K562 (cell line): ENCODE data around the gene CRPPA. TPM values are rescaled to one million over a fixed set of nuclear protein-coding genes. Genes with fewer than 3 reads are reported as not detected.

Experiments used
- CBFA2T2 ChIP-seq: fragments of 450-650 bp; conservative IDR thresholded peaks from 2 replicates; pipeline ENCODE4 v1.6.1; 2017; ENCODE audit warnings: mild to moderate bottlenecking
- DNMT1 ChIP-seq: fragments of 450-650 bp; IDR thresholded peaks from 2 replicates; pipeline ENCODE4 v1.6.1; 2016; ENCODE audit warnings: antibody characterized with exemption, mild to moderate bottlenecking
- SOX6 ChIP-seq: fragments of 450-650 bp; IDR thresholded peaks from 2 replicates; pipeline ENCODE4 v1.6.1; 2014; ENCODE audit warnings: mild to moderate bottlenecking
- SRF ChIP-seq, 2 experiments: fragments of 250-450, 450-650 bp in 1 of 2; sonication (Bioruptor Pico) in 1 of 2; sonication (generic) in 1 of 2; formaldehyde crosslinking; IDR thresholded peaks; 2 replicates each; pipeline versions ENCODE4 v1.5.0 to v1.5.1; 2020 to 2022; ENCODE audit warnings: mild to moderate bottlenecking in 1 of 2, missing genetic modification reagents in 1 of 2
- ZNF24 ChIP-seq: fragments of 450-650 bp; IDR thresholded peaks from 2 replicates; pipeline ENCODE4 v1.6.1; 2016
- ZNF408 ChIP-seq: fragments of 250-450 bp; sonication (Bioruptor Pico); IDR thresholded peaks from 2 replicates; pipeline ENCODE4 v1.4.0; 2020; ENCODE audit warnings: low read depth, mild to moderate bottlenecking, moderate library complexity
- ZNF79 ChIP-seq: fragments of 250-450 bp; sonication (Bioruptor Pico); IDR thresholded peaks from 2 replicates; pipeline ENCODE4 v1.4.0; 2020; ENCODE audit warnings: low read depth, mild to moderate bottlenecking, moderate library complexity
- polyA plus RNA-seq, 8 experiments: library from polyadenylated mRNA; depleted of rRNA in 4 of 8; stranded (reverse) in 5 of 8; unstranded in 3 of 8; fragments of >200 nt; fragmentation: Nextera tagmentation in 2 of 8; fragmentation: Illumina TruSeq in 1 of 8; extraction: Ambion mirVana in 2 of 8; extraction: Trizol in 1 of 8; gene quantifications; 2 replicates each; pipeline versions ENCODE4 v1.2.1 to v1.2.3, GENCODE V29; 2011 to 2014; ENCODE audit warnings: inconsistent platforms in 1 of 8, missing spikeins in 1 of 8
- total RNA-seq, 7 experiments: library from RNA; depleted of rRNA in 6 of 7; stranded (reverse); fragments of >200 nt in 6 of 7; fragmentation: Illumina TruSeq in 2 of 7; extraction: Trizol in 2 of 7; gene quantifications; 2 replicates each; pipeline versions ENCODE4 v1.2.1 to v1.2.3, GENCODE V29; 2011 to 2021; ENCODE audit warnings: low replicate concordance in 1 of 7
- TF ChIP-seq, protein P1 (sequence below), 2 experiments: IDR thresholded peaks; 2 replicates each; pipeline ENCODE4 v1.6.1; 2012; ENCODE audit warnings: improper control_type of control experiment in 2 of 2, low read depth in 2 of 2, low read length in 2 of 2, borderline replicate concordance in 1 of 2
- TF ChIP-seq, protein P2 (sequence below): fragments of 450-650 bp; formaldehyde crosslinking; IDR thresholded peaks from 2 replicates; pipeline ENCODE4 v1.4.0; 2020; ENCODE audit warnings: mild to moderate bottlenecking, moderate library complexity
- TF ChIP-seq, protein P3 (sequence below): fragments of 450-650 bp; IDR thresholded peaks from 2 replicates; pipeline ENCODE4 v1.6.1; 2018; ENCODE audit not compliant: partially characterized antibody
- TF ChIP-seq, protein P4 (sequence below): fragments of 450-650 bp; formaldehyde crosslinking; IDR thresholded peaks from 2 replicates; pipeline ENCODE4 v1.4.0; 2020; ENCODE audit warnings: mild to moderate bottlenecking, moderate library complexity
- TF ChIP-seq, protein P5 (sequence below): fragments of 250-450 bp; sonication (Bioruptor Pico); IDR thresholded peaks from 2 replicates; pipeline ENCODE4 v1.4.0; 2020; ENCODE audit warnings: mild to moderate bottlenecking, moderate library complexity
- TF ChIP-seq, protein P6 (sequence below): sonication (generic); formaldehyde crosslinking; IDR thresholded peaks from 2 replicates; pipeline ENCODE4 v1.8.0; 2022; ENCODE audit warnings: mild to moderate bottlenecking, missing genetic modification reagents

CRPPA gene
- total and polyA plus RNA-seq, 9 of the 15 experiments (the other 6 are each of a cell fraction or from before 2014, with no cell fraction given) = 3.9 to 14.4 (median 7.8) TPM

DNA sequence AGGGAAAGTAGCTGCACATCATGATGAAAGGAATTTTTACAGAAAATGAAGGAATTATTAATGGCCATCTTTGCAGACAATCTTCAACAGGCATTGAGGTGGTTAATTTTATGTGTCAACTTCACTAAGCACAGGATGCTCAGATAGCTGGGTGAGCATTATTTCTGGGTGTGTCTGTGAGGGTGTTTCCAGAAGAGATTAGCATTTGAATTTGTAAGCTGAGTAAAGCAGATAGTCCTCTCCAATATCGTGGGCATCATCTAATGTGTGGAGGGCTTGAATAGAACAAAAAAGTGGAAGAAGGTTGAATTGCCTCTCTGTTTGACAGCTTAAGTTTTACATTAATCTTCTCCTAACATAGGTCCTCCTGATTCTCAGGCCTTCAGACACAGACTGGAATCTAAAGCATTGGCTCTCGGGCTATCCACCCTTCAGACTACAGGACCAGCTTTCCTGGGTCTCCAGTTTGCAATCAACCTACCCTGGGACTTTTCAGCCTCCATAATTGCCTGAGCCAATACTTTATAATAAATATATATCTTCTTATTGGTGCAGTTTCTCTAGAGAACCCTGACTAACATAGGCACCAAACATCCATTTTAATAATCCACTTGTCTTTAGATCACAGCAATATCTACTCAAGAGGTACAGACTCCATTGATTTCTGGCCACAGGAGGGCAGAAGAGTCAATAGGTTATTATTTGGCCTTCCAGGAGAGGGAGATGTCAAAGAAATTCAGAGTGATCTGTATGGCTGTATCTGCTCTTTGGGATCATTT is 10.5 kb upstream of the CRPPA start (continued):
- TF ChIP-seq, protein P1, sequence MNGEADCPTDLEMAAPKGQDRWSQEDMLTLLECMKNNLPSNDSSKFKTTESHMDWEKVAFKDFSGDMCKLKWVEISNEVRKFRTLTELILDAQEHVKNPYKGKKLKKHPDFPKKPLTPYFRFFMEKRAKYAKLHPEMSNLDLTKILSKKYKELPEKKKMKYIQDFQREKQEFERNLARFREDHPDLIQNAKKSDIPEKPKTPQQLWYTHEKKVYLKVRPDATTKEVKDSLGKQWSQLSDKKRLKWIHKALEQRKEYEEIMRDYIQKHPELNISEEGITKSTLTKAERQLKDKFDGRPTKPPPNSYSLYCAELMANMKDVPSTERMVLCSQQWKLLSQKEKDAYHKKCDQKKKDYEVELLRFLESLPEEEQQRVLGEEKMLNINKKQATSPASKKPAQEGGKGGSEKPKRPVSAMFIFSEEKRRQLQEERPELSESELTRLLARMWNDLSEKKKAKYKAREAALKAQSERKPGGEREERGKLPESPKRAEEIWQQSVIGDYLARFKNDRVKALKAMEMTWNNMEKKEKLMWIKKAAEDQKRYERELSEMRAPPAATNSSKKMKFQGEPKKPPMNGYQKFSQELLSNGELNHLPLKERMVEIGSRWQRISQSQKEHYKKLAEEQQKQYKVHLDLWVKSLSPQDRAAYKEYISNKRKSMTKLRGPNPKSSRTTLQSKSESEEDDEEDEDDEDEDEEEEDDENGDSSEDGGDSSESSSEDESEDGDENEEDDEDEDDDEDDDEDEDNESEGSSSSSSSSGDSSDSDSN (IDR thresholded peaks at IDR 0.05; ENCODE audit: borderline replicate concordance in 1 of 2, low read depth in 2 of 2, low read length in 2 of 2) = no peak
- TF ChIP-seq DNMT1 = no peak
- no peak for TF ChIP-seq SRF (CRISPR knock-in tag; IDR thresholded peaks at IDR 0.05)
- no peak for TF ChIP-seq ZNF24
- peak; percentile 64 for TF ChIP-seq CBFA2T2
- TF ChIP-seq, protein P2, sequence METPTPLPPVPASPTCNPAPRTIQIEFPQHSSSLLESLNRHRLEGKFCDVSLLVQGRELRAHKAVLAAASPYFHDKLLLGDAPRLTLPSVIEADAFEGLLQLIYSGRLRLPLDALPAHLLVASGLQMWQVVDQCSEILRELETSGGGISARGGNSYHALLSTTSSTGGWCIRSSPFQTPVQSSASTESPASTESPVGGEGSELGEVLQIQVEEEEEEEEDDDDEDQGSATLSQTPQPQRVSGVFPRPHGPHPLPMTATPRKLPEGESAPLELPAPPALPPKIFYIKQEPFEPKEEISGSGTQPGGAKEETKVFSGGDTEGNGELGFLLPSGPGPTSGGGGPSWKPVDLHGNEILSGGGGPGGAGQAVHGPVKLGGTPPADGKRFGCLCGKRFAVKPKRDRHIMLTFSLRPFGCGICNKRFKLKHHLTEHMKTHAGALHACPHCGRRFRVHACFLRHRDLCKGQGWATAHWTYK (CRISPR knock-in tag) = no peak
- TF ChIP-seq ZNF79 (CRISPR knock-in tag) = no peak
- TF ChIP-seq ZNF408 = no peak
- TF ChIP-seq, protein P3, sequence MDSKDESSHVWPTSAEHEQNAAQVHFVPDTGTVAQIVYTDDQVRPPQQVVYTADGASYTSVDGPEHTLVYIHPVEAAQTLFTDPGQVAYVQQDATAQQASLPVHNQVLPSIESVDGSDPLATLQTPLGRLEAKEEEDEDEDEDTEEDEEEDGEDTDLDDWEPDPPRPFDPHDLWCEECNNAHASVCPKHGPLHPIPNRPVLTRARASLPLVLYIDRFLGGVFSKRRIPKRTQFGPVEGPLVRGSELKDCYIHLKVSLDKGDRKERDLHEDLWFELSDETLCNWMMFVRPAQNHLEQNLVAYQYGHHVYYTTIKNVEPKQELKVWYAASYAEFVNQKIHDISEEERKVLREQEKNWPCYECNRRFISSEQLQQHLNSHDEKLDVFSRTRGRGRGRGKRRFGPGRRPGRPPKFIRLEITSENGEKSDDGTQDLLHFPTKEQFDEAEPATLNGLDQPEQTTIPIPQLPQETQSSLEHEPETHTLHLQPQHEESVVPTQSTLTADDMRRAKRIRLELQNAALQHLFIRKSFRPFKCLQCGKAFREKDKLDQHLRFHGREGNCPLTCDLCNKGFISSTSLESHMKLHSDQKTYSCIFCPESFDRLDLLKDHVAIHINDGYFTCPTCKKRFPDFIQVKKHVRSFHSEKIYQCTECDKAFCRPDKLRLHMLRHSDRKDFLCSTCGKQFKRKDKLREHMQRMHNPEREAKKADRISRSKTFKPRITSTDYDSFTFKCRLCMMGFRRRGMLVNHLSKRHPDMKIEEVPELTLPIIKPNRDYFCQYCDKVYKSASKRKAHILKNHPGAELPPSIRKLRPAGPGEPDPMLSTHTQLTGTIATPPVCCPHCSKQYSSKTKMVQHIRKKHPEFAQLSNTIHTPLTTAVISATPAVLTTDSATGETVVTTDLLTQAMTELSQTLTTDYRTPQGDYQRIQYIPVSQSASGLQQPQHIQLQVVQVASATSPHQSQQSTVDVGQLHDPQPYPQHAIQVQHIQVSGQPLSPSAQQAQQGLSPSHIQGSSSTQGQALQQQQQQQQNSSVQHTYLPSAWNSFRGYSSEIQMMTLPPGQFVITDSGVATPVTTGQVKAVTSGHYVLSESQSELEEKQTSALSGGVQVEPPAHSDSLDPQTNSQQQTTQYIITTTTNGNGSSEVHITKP = peak; percentile 38
- TF ChIP-seq SOX6 = peak; percentile 24; the same call in 1 of the 2 replicates
- TF ChIP-seq, protein P4, sequence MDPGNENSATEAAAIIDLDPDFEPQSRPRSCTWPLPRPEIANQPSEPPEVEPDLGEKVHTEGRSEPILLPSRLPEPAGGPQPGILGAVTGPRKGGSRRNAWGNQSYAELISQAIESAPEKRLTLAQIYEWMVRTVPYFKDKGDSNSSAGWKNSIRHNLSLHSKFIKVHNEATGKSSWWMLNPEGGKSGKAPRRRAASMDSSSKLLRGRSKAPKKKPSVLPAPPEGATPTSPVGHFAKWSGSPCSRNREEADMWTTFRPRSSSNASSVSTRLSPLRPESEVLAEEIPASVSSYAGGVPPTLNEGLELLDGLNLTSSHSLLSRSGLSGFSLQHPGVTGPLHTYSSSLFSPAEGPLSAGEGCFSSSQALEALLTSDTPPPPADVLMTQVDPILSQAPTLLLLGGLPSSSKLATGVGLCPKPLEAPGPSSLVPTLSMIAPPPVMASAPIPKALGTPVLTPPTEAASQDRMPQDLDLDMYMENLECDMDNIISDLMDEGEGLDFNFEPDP (CRISPR knock-in tag) = no peak
- TF ChIP-seq, protein P5, sequence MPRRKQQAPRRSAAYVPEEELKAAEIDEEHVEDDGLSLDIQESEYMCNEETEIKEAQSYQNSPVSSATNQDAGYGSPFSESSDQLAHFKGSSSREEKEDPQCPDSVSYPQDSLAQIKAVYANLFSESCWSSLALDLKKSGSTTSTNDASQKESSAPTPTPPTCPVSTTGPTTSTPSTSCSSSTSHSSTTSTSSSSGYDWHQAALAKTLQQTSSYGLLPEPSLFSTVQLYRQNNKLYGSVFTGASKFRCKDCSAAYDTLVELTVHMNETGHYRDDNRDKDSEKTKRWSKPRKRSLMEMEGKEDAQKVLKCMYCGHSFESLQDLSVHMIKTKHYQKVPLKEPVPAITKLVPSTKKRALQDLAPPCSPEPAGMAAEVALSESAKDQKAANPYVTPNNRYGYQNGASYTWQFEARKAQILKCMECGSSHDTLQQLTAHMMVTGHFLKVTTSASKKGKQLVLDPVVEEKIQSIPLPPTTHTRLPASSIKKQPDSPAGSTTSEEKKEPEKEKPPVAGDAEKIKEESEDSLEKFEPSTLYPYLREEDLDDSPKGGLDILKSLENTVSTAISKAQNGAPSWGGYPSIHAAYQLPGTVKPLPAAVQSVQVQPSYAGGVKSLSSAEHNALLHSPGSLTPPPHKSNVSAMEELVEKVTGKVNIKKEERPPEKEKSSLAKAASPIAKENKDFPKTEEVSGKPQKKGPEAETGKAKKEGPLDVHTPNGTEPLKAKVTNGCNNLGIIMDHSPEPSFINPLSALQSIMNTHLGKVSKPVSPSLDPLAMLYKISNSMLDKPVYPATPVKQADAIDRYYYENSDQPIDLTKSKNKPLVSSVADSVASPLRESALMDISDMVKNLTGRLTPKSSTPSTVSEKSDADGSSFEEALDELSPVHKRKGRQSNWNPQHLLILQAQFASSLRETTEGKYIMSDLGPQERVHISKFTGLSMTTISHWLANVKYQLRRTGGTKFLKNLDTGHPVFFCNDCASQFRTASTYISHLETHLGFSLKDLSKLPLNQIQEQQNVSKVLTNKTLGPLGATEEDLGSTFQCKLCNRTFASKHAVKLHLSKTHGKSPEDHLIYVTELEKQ (CRISPR knock-in tag) = no peak
- TF ChIP-seq, protein P6, sequence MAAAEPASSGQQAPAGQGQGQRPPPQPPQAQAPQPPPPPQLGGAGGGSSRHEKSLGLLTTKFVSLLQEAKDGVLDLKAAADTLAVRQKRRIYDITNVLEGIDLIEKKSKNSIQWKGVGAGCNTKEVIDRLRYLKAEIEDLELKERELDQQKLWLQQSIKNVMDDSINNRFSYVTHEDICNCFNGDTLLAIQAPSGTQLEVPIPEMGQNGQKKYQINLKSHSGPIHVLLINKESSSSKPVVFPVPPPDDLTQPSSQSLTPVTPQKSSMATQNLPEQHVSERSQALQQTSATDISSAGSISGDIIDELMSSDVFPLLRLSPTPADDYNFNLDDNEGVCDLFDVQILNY (CRISPR knock-in tag) = no peak
